HG02678 (cell line): ENCODE measurements around the gene ATP11A.
A peak's percentile ranks its signal among the peaks of the same experiment; 100 is the strongest.

Source experiments
- ATAC-seq: cut with Tn5 transposase; IDR thresholded peaks from one replicate; pipeline ENCODE4 v1.9.1; 2021; ENCODE audit warnings: mild to moderate bottlenecking, moderate library complexity; ENCODE audit not compliant: unreplicated experiment

Gene ATP11A

DNA sequence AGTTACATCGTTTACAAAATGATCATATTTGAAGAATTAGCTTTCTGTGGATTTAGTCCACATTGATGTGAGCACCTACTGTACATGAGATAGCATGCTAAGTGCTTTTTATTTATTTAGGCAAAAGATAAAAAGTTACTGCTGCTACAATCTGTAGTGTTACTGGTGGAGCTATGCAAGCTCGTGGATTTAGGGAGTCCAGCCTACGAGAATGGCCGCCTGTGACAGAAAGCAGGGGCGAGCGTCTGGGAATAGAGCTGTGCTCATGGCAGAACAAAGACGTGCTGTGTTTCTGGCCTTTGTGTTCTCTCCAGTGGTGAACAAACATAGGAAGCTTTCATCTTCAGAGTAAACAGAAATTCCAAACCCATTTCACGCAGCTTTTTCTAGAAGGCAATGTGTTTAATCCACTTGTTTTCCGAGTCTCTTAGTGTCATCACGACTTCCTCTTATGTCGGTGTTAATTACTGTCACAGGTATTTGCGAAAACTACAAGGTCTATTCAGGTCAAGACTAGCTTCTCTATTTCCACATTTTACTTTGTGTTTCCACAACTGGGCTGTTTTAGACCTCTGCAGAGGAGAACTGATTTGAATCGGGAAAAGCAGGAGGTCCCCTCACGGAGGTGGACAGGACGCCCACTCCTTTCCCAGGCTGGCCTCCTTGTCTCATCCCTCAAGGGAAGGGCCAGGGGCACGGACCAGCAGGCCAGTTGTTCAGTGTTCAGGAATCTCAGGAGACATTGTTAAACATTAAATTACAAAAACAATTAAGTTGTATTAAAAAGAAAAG is 67.3 kb downstream of the ATP11A start:
- no peak for ATAC-seq

DNA sequence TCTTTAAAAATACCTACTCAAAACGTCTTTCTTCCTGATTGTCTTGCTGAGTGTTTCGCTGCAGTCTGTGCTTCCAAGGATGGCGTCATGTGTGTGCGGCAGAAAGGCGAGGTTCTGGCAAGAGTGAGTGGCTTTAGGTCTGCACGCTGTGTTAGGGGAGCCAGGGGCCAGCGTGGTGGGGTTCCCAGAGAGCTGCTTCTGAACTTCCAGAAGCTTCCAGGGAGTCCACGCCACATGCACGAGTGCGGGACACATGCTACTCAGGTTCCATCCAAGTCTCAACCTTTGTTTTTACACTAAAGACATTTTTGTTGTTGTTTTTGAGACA is 67.9 kb downstream of the ATP11A start:
- ATAC-seq, result no peak

DNA sequence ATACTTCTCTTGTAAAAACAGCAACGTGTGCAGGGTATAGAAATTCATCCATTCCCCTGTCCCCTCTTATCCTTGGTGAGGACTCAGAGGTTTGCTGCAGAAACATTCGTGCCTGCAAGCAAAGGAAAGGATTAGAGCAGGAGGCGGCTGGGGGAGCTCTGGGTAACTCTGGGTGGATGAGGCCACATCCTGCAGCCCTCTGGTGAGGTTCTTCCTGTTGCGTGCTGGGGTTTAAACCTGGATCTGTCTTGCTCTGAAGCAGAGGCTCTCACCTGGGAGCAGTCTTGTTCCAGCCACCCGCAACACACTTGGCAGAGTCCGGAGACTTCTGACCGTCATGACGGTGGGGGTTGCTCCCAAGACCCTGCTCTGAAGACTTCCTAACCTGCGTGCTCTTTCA is 69.2 kb downstream of the ATP11A start:
- no peak for ATAC-seq

DNA sequence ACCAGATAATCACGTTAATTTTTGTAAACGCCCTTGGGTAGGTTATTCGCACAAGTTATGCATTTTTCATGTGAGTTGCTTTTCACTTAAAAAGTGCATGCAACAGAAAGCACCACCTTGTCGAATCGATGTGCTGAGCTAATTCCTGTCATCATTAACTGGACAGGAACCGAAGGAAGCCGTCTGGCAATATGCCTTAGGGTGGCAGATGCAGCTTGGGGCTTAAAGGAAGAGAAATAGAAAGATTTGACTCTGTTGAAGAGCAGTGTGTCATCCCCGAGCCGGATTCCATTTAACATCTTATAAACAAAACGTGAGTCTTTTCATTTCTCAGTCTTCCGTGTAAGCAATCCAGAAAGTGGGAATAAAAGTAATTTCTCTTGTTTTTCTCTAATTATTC is 70.0 kb downstream of the ATP11A start:
- ATAC-seq, result no peak

DNA sequence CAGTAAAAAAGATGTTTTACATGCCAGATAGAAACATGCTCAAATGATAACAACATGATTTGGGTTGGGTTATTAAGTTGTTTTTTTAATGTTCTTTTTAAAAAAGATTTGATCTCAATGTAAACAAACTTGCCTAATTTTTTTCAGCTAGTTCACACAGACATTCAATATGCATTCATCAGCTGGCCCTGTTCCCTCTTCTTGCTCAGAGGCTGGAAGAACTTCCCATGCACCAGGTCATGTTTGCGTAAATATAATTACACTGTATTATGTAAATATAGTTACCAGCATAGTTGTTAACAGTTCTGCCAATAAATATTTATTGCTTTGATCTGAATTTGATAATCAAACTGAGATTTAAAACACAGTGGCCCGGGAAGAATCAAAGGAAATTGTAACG is 70.6 kb downstream of the ATP11A start:
- no peak for ATAC-seq

DNA sequence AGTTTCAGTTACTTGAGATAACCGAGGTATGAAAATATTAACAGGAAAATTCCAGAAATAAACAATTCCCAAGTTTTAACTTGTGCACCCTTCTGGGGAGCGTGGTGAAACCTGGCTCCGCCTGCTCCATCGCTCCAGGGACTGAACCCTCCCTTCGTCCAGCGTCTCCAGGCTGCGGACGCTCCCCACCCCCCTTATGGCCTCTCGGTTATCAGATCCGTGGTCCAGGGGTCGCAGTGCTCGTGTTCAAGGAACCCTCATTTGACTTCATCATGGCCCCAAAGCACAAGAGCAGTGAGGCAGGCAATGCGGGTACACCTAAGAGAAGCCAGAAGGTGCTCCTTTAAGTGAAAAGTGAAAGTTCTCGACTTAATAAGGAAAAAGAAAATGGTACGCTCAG is 71.1 kb downstream of the ATP11A start:
- no peak for ATAC-seq

DNA sequence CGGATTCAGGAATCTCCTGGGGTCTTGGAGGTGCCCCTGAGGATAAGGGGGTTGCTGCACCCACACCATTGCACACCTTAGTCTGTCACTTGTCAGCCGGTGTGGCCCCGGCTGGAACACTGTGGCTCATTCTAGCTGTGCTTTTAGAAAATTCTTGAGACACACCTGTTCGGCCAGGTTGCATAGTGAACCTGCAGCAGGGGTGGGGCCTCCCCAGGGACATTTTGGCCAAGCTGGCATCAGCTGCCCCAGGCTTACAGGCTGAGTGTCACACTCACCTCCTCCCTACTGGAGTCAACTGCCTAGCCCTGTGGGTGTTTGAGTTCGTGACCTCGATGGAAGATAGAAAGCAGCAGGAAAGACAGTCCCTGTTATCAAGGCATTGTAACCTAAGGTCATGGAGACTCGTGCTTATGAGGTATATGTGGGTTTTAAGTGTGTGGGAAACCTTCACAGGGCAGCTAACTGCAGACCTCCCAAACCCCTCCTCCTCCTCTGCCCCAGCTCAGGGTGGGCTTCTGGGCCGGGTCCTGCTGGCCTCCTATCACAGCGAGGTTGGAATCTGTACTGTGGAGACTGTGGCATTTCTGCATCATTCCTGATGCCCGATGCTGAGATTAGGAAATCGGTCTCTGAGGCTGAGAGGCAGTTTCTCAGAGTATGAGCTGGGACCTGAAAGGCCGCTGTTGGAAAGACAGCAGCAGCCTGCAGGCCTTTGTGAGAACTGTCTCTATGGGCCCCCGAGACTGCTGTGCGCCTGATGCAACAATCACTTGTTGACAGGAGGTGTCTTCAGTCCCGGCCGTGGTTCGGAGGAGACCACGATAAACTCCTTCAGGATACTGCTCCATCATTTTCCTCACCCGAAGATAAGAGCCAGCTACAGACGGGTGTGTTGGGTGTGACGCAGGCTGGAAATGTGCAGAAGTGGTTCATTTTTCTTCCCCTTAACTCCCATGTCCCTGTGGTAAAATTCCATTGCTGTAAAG is 72.2 kb downstream of the ATP11A start:
- ATAC-seq, result no peak

DNA sequence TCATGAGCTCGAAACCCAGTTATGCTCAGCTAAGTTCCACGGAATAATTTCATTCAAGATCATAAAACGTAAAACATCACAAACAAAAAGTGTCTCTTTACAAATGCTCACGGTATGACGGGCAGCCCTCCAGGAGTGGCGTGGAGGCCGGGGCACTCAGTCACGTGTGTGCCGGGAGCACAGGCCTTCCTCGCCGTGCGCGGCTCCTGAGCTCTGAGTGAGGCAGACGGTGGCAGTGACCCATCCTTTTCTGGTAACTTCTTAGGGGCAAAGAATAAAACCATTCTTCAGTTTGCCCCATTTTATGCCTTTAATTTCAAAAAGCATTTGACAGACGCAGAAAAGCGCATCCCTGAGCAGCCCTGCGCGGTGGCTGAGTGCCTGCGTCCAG is 72.8 kb downstream of the ATP11A start:
- ATAC-seq, result no peak

DNA sequence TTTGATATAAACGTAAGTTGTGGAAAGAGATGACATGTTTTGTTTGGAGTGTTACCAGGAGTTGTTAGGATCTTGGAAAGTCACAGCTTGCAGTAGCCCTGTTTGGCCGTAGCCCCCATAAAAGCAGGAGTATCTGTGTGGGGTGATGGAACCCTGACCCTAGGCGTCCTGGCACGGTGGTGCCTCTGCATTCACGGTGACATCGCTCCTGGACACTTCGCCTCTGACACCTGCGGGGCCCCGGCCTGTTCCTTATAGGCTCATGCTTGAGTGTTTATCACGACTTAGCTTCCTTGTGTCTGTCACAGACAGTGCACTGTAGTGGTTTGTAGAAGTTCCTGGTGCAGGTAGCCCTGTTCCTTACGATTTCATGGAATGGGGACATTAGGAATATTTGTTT is 74.2 kb downstream of the ATP11A start:
- no peak for ATAC-seq

DNA sequence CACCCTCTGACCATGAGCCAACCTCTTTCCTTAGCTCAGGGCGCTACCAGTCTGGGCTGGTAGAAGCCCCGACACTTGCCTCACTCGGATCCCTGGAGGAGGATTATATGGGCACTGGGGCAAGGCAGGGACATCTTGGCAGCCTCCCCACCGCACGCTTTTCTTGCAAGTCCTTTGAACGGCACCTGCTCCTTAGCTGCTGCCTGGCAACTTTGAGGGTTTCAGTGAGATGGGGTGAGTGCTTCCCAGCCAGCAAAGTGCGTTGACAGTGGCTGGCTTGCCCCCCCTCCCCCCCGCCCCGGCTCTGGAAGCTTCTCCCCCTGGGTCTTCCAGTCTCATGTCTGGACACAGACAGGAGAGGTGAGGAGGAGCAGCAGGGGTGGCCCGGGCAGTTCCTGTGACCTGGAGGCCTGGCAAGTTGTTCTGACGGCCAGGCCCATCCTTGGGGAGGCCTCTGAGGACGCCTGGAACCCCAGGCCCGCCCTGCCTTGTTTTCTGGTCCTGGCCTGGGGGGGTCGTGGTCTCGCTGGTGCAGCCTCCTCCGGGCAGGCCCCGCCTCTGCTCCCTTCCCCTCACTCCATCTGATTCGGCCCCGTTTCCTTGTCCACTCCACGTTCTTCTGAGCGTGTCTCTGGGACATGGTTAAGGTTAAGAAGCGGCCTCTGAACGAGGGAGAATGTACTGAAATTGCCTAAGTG is 75.2 kb downstream of the ATP11A start:
- ATAC-seq, result no peak

DNA sequence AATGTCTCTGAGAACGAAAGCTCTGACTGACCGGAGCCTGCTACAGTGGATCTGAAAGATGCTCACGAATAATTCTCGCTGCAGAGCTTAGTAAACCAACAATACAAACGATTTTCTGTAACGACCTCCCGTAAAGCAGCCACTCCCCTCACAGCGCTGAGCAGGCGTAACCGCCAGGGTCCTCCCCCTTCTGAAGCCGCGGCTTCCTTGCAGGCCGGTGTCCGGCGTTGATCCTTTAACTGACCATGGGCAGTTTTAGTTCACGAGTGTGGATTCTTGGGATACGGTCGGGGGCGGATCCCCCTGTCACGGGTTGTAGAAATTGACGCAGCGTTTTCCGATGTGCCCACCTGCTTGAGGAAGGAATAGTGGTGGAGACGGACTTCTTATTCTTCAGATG is 75.9 kb downstream of the ATP11A start:
- no peak for ATAC-seq

DNA sequence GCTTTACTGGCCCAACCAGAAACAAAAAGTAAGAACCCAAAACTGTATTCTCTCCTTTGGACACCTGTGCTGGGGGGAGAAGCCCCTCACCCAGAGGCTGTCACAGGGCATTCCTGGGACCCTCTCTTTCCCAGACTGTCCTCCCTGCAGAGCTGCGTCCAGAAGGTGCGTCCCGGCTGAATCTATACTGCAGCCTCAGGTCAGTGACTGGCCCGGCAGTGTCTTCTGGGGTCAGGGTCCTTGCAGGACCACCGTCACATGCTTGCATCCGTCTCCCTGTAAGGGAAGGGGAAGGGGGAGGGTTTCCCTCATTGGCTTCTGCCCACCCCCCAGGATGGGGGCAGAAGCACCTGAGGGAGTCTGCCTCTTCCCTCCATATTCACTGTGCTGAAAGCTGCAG is 76.5 kb downstream of the ATP11A start:
- no peak for ATAC-seq

DNA sequence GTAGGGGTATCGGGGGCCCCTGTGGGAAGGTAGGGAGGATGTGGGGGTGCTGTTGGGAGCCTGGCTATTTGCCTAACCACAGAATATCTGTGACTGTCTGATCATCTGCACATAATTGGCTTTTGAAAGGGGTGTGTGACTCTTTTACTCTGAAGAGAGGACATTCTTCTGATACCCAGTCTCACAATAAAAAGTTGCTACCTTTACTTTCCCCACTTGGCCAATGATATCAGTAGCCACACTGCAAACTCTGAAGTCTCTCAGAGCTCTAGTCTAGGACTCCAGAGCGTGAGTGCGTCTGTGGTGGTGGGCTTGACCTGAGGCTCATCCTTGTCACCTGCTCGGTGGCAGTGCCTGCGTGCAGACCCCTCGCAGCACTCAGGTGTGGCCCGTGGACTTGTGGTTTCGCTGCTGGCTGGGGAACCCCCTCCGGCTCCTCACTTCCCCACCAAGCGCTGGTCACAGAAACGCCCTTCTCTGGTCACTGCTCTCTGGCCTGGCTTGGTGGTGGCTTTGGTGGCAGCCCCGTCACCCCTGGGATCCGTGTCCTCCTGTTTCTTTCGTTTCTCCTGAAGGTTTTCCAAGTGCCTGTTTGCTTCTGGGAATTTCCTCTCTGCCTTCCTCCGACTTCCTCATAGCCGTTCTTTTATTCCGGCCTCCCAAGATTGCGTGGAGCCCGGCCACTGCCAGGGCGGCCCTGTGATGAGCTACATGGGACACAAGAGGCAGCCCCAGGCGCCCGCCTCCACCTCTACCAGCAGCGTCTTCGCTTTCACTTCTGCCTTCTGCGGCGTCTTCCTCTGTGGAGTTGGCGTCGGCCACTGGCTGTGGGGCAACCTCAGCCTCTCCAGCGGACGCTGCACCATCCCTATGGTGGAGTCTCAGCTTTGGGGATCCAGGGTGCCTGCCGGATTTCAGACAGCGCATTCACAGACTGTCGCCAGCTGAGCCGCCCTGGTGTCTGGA is 78.0 kb downstream of the ATP11A start:
- ATAC-seq, result peak; percentile 81

DNA sequence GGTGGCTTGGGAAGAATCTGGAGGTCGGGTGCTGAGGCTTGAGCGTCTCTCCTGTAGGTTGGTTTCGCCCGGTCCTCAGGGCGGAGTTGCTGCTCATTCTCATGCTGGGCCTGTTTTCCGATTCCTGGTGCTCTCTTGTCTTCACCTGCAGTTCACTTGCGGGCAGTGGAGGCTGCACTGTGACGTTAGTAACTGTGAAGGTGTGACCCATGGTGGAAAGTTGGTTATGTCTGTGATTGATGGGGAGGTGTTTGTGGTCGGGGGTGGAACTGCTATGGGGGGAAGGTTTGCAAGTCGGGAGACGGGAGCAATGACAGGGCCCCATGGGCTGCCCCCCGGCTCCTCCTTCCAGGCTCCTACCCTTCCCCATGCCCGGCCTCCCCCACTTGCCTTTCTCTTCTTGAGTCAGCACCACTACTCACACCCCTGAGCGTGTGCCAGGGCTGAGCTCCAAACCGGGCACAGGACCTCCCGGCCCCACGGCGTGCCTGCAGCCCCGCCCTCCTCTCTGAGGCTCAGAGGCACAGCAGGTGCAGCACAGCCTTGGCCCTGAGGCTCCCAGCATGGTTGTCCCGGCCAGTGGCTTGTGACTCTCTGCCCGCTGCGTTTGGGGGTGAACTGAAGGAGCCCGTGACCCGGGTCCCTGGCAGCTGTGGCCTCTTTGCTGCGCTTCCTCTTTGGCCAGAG is 79.1 kb downstream of the ATP11A start:
- ATAC-seq, result no peak

DNA sequence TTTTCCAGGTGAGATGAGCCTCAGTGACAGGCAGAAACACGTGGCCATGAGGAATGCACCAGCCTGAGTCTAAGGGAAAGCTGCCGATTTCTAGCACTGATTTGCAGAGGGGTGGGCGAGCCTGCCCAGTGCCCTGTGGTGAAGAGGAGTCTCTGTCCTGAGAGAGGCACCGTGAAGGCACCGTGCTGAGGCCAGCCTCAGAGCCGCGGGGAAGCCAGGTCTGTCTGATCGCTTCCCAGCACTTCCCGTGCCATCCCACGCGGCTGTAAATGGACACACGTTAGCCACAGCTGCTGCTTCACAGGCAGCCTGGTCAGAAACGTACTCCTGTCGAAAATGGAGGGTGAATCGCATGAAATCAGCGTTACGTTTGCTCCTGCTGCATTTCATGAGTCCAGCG is 79.8 kb downstream of the ATP11A start:
- ATAC-seq, result no peak

DNA sequence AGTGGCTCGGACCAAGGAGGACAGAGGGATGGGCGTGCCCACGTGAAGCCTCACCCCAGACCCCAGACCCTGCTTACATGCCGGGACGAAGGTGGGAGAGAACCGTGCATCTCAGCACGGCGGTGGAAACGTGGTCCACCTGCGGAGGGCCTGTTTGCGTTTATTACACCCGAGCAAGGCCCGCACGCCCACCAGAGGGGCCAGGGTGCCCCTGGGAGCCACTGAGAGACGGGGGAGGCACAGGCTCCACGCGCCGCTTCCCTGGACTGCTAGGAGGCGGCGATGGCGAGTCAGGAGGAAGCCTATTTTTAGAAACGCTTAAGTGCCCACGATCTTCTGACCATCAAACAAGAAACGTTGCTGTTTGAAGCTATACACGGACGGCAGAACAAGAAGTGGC is 80.7 kb downstream of the ATP11A start:
- ATAC-seq, result no peak

DNA sequence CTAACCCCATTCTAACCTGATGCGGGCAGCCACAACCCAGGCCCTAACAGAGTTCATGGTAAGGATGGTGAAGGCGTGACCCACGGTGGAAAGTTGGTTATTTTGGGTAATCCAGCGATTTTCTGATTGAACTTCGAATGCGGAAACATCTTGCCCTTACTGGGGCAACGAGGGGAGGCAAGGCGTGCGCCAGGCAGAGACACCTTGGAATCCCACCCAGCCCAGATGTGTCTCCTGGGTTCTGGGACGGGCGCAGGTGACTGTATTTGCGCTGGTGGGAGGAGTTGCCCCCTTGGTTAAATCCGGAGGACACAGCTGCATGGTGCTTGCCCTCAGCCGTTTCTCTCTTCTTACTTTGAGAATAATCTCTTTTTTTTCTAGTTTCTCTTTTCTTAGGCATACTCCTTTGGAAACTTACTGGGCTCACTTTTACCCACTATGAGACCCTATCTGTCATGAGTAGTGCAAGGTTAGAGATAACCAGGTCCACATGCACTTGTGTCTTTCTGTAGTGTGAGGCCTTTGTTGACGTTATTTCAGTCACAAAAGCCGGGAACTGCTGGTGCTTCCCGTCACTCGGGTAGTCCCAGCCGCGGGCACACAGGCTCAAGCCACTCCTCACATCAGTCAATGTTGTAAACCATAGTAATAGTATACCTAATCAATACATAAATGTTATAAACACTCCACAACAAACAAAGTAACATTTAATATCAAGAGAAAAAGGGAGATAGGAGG is 81.5 kb downstream of the ATP11A start:
- ATAC-seq, result no peak

DNA sequence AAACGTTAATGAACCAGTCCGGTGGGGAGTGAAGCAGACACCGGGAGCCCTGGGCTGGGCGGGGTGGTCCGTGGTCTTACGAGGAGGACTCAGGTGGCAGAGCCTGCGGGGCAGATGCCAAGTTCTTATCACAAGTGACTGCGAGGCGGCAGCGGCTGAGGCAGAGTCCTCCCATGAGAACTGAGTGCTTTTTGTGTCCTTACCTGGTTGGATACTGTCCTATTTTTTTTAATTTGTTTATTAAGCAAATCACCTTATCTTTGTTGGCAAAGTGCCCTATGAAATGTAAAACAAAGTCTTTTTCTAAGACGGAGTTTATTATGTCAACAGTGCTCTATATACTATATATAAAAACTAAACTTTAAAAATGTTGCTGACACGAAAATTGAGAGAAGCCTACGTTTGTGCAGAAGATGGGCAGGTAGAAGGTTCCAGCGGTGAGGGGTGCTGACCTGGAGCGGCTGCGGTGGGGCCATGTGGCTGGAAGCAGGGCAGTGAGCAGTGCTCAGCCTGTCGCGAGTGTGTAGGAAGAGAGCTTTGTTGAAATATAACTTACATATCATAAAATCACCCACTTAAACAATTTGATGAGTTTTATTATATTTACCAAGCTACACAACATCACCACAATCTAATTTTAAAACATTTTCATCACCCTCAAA is 82.2 kb downstream of the ATP11A start:
- no peak for ATAC-seq

DNA sequence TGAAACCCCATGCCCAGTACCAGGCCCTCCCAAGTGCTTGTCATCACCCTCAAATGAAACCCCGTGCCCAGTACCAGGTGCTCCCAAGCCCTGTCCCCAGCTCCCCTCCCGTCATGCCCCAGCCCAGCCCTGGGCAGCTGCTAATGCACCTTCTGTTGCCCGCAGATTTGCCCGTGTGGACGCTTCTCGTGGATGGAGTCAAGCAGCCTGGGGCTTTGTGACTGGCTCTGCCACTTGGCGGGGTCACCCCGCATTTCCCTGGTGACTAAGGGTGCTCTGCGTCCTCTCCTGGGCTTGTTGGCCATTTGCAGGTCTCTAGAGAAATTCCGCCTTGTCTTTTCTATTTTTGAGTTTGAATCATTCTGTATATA is 82.7 kb downstream of the ATP11A start:
- no peak for ATAC-seq
